Esophagus mucosa (tissue), 1 donor: Measurements from ENCODE around the gene GORASP1. TPM values are rescaled to one million over a fixed set of nuclear protein-coding genes. Genes with fewer than 3 reads are reported as not detected.

Source experiments
- ATAC-seq: fragments of 200-7000 bp; cut with Tn5 transposase; one replicate; pipeline ENCODE4 v1.9.1; 2020
- total RNA-seq: library from RNA; stranded (reverse); gene quantifications from one replicate; pipeline ENCODE4 v1.2.4, GENCODE V29; 2023
- donor health status: DM: yes; HTN: yes; CAD: no.

GORASP1 gene
- total RNA-seq, 1 donor from 2014 or later, result 23.5 TPM

DNA sequence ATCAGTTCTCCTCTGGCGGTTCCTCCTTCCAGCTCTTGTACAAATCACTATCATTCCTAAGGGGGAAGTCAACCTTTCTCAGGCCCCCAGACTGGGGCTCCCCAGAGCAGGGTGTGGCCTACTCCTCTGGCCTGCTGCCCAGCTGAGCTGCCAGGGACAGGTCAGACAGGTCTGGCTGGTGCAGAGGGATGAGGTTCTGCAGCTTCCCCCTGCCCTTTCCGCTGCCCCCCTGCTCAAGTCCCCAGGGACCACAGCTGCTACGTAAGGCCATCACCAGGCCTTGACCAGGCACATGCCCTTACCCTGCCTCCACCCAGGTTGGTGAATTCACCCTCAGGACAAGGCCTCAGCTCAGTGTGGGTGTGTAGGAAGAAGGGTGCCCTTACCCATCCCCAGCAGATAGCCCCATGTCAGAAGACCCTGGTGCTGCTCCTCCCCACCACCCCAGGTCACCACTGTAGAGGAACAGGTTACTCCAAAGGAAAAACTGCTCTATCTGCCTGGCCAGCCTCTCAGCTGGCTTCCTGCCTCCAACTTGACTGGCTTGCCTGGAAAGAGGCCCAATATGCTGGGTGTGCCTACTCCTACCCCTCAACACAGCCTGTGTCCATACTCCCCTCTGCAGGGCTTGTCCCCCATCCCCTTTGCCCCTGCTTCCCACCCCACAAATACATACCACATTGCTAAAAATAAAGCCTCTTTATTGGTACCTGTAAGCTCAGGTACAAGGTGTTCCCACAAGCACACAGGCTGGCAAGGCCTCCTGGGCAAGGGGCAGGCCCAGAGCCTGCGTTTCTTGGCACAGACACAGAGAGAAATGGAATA, 34.0 kb upstream of the GORASP1 start:
- ATAC-seq, result peak; percentile 88

DNA sequence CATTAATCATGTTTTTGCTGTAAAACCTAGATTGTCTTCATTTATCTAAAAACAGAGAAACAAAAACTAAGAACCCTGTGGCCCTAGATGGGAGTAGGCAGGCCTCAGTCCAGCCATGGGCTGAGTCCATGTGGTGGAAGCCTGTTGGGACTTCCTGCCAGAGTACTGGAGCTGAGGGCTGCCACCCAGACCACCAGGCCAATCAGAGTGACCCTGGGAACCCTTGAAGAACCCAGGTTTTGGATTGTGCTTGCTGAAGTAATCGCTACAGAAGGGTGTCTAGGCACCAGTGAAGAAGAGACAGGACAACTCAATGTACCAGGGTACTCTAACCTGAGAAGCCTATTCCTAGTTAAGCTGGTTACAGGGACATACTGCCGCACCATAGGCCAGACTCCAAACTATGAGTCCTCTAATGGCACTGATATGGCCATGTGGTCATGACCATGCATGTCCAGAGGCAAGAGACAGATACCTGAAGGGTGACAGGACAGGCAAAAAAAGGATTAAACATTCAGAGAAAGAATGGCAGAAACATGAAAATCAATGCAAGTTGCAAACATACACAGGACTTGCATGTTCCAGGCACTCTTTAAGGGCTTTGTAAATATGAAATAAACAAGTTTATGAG, 33.0 kb upstream of the GORASP1 start:
- ATAC-seq, result peak; percentile 32

- no peak for ATAC-seq
Observed at GRCh38 chr3:39139442-39139841, 32.0 kb upstream of the GORASP1 start.

- ATAC-seq, result no peak
Observed at GRCh38 chr3:39138804-39139415, 31.5 kb upstream of the GORASP1 start.

- no peak for ATAC-seq
Observed at GRCh38 chr3:39137991-39138803, 30.8 kb upstream of the GORASP1 start.

GRCh38 chr3:39137435-39137936, 30.1 kb upstream of the GORASP1 start:
- ATAC-seq, result no peak

GRCh38 chr3:39136533-39137434, 29.4 kb upstream of the GORASP1 start:
- no peak for ATAC-seq

- ATAC-seq, result no peak
Observed at GRCh38 chr3:39135170-39135805, 27.9 kb upstream of the GORASP1 start.

GRCh38 chr3:39134305-39134704, 26.9 kb upstream of the GORASP1 start:
- ATAC-seq, result no peak

DNA sequence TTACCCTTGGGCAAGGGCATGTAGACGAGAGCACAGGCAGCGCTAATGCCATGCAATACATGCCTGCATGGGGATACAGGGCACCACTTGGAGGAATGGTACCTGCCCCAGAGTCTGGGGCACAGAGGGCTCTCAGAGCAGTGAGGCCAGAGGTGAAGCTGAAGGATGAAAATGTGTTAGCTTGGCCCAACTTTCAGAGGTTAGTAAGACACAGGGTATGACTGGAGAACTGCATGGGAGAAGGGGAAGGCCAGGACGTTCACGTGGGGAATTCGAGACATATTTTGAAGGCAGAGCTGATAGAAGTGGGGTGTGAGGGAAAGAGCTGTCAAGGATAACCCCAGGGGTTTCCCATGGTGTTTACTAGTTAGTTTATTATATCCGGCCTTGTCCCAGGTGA, 26.4 kb upstream of the GORASP1 start:
- ATAC-seq, result no peak

DNA sequence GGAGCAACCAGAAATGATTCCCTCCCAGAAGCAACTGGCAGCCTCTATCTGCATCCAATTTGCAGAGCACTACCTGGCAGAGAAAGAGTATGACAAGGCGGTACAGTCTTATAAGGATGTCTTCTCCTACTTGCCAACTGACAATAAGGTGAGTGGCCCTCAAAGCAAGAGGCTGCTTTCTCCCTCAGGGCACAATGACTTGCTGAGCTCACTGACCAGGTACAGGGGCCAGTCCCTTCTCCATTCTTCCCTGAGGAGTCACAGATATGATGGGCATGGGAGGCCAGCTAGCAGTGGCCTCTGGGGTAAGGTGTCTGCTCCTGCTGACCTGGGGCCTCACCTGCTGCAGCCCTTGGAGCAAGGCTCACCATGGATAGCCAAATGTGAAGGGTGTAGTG, 25.7 kb upstream of the GORASP1 start:
- peak; percentile 54 for ATAC-seq

GRCh38 chr3:39132096-39133092, 25.0 kb upstream of the GORASP1 start:
- peak; percentile 38 for ATAC-seq

GRCh38 chr3:39130693-39131265, 23.4 kb upstream of the GORASP1 start:
- no peak for ATAC-seq

DNA sequence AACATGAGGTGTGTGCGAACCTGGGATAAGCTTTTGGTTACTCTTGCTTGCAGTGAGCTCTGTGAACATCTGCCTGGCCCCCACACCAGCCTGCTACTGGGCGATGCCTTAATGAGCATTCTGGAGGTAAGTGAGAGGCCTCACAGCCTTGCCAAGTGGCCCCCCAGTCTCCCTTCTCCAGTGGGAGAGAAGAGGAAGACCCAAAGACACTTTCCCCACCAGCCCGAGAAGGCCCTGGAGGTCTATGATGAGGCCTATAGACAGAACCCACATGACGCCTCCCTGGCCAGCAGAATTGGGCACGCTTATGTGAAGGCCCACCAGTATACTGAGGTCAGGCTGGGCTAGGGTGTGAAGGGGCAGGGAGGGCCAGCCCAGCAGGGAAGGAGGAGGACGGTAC, 22.6 kb upstream of the GORASP1 start:
- ATAC-seq, result no peak

- ATAC-seq, result no peak
Observed at GRCh38 chr3:39128951-39129350, 21.5 kb upstream of the GORASP1 start.

GRCh38 chr3:39127908-39128304, 20.5 kb upstream of the GORASP1 start:
- no peak for ATAC-seq

DNA sequence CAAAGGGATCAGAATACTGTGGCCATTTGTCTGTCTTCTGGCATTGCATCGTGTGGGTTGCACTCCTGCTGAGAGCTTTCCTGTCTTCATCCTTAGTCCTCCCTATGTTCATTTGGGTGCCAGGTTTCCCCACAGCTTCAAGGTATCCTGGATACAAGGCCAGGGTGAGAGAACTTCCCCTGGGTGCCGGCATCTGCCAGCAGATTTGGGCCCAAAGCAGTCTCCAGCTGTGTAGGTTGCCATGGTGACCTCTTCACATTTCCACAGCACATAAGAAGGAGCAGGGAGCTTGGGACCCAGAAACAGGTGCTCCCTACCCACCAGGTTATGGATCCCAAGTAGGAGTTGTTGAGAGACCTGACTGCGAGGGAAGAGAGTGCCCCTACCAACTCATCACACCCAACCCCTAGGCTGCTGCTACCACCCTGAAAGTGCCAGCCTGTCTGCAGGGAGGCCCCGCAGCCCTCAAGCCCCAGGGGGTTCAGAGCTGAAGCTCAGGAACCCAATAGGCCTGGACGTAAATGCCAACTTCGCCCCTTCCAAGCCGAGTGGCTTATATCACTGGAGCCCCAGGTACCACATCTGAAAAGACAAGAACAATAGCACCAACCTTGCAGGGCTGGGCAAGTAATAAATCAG, 20.0 kb upstream of the GORASP1 start:
- ATAC-seq, result no peak

- peak; percentile 55 for ATAC-seq
Observed at GRCh38 chr3:39126532-39127071, 19.2 kb upstream of the GORASP1 start.
